SU-DHL-6 (cell line): Measurements from ENCODE around the gene ITPKA.

ENCODE experiments used
- EZH2phosphoT487 ChIP-seq: fragments of 200-600 bp; sonication (generic), shearing (Covaris generic); conservative IDR thresholded peaks from 2 replicates; pipeline ENCODE4 v1.6.1; 2018; ENCODE audit warnings: mild to moderate bottlenecking, antibody characterized with exemption, low read length, moderate library complexity, mixed read lengths
- TF ChIP-seq, protein P1 (sequence below): fragments of 200-600 bp; sonication (generic); IDR thresholded peaks from one replicate; pipeline ENCODE4 v1.5.1; 2017; ENCODE audit warnings: antibody characterized with exemption, mild to moderate bottlenecking, low read length, moderate library complexity; ENCODE audit not compliant: insufficient read depth, poor library complexity, severe bottlenecking

DNA sequence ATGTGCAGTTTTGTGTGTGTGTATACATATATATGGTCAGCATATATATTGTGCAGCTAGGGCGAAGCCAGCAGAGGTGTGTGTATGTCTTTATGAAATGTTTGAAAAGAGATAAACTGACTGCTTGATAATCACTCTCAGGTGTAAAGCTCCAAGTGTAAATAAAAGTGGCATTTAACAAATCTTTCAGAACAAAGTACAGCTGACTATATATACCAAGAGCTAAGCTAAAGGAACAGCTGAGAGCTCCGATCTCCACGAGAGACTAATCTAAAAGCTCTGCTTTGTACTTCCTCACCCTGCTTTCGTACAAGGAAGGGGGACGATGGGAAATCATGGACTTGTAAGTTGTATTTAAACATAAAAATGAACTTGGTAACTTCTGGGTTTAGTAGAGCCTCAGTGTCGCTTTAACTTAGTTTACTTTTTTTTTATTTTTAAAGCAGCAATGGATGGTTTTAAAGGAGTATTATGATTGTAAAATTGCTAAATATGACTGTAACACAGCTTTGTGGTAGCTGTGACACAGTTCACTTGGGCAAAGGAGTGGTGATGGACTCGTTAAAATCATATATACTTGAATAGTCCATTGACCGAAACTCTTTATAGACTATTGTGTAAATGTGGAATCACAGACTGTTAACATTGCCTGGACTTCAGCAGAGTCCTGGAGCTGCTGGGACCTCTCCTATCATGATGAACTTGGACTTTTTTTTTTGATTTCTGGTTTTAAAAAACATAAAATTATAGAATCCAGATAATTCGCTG is 11.4 kb upstream of the ITPKA start:
- TF ChIP-seq, protein P1, sequence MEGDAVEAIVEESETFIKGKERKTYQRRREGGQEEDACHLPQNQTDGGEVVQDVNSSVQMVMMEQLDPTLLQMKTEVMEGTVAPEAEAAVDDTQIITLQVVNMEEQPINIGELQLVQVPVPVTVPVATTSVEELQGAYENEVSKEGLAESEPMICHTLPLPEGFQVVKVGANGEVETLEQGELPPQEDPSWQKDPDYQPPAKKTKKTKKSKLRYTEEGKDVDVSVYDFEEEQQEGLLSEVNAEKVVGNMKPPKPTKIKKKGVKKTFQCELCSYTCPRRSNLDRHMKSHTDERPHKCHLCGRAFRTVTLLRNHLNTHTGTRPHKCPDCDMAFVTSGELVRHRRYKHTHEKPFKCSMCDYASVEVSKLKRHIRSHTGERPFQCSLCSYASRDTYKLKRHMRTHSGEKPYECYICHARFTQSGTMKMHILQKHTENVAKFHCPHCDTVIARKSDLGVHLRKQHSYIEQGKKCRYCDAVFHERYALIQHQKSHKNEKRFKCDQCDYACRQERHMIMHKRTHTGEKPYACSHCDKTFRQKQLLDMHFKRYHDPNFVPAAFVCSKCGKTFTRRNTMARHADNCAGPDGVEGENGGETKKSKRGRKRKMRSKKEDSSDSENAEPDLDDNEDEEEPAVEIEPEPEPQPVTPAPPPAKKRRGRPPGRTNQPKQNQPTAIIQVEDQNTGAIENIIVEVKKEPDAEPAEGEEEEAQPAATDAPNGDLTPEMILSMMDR: no peak
- no peak for TF ChIP-seq EZH2phosphoT487
